Measurements from ENCODE around the gene SHROOM1. TPM values are rescaled to one million over a fixed set of nuclear protein-coding genes. Genes with fewer than 3 reads are reported as not detected.

SHROOM1 gene
- total and polyA plus RNA-seq, 8 donors = 5.3 to 264 (median 23.2) TPM

DNA sequence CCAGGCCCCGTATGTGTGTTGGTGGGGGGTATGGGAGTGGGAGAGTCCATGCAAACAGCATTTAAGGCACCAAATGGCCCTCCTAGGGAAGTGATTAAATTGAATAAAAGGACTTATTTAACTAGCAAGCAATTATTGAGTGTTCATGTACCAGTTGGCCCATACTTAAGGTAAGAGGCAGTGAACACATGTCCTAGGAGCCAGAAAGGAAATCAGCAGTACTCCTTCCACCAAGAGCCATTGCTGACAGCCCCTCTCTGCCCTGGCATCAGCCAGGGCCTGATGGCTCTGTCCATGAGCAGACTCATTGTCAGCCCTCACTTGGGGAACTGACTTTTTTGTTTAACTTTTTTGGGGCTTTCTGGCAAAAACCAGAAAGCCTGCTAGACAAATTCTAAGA is 10.4 kb upstream of the SHROOM1 start:
- no peak for DNase-seq
- Histone ChIP-seq H3K9me3 (no peaks in the 10 kb centered on the region), H3K27ac (peak overlapping the region in 3 of 5 donors; percentile 46 to 92 (median 77)), H3K4me3 (no peak overlapping the region), H3K36me3 (no peaks in the 10 kb centered on the region), H3K4me1 (peaks cover 9 to 38% (median 24%) of the 10 kb centered on the region in 4 donors), H3K27me3 (no peaks in the 10 kb centered on the region)
- no peak for TF ChIP-seq POLR2AphosphoS5 (IDR thresholded peaks at IDR 0.05)
- TF ChIP-seq POLR2A (IDR thresholded peaks at IDR 0.05) = no peak
- no peak for TF ChIP-seq EP300 (IDR thresholded peaks at IDR 0.05)
- TF ChIP-seq, protein P1, sequence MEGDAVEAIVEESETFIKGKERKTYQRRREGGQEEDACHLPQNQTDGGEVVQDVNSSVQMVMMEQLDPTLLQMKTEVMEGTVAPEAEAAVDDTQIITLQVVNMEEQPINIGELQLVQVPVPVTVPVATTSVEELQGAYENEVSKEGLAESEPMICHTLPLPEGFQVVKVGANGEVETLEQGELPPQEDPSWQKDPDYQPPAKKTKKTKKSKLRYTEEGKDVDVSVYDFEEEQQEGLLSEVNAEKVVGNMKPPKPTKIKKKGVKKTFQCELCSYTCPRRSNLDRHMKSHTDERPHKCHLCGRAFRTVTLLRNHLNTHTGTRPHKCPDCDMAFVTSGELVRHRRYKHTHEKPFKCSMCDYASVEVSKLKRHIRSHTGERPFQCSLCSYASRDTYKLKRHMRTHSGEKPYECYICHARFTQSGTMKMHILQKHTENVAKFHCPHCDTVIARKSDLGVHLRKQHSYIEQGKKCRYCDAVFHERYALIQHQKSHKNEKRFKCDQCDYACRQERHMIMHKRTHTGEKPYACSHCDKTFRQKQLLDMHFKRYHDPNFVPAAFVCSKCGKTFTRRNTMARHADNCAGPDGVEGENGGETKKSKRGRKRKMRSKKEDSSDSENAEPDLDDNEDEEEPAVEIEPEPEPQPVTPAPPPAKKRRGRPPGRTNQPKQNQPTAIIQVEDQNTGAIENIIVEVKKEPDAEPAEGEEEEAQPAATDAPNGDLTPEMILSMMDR (IDR thresholded peaks at IDR 0.05) = no peak
- 15 to 79% (median 32%) methylated on average over 1 of the region's 1 CpG for WGBS, 5 donors
- intact Hi-C loops (cut with DNase I; ENCODE audit: low total_unique reads) = no loop called here

DNA sequence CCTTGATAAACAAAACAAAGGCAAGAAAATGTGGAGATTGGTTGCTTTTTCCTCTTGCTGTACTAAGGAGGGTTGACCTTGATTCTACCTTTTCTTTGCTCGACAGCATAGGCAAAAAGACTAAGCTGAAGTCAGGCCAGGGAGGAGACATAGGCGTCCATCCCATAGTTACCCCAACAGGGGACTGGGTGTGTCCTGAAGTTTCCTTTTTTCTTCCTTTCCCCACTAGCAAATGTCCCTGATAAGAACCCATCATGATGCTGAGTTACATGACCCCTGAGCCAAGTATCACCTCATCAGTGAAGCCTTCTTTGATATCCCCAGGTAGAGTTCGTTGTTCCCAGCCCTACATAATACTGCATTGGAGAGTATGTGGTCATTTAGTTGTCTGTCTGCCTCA is 9.9 kb upstream of the SHROOM1 start:
- Histone ChIP-seq H3K36me3 (no peaks in the 10 kb centered on the region), H3K4me3 (no peak overlapping the region), H3K27me3 (no peaks in the 10 kb centered on the region), H3K4me1 (peaks cover 9 to 38% (median 24%) of the 10 kb centered on the region in 4 donors), H3K9me3 (no peaks in the 10 kb centered on the region), H3K27ac (peak overlapping the region in 4 of 5 donors; percentile 46 to 92 (median 74))
- WGBS, 5 donors = 65 to 83% (median 70%) methylated on average over 3 of the region's 3 CpGs
- intact Hi-C loops (cut with DNase I; ENCODE audit: low total_unique reads) = no loop called here
- no peak for DNase-seq
- no peak for TF ChIP-seq POLR2AphosphoS5 (IDR thresholded peaks at IDR 0.05)
- TF ChIP-seq EP300 (IDR thresholded peaks at IDR 0.05) = no peak
- TF ChIP-seq, protein P1 (IDR thresholded peaks at IDR 0.05) = no peak
- no peak for TF ChIP-seq POLR2A (IDR thresholded peaks at IDR 0.05)

- DNase-seq = peak in 1 of 2 donors; percentile 57
Observed at GRCh38 chr5:132839426-132840301, 9.2 kb upstream of the SHROOM1 start.

GRCh38 chr5:132838516-132839282 is 8.3 kb upstream of the SHROOM1 start:
- Histone ChIP-seq H3K4me1 (peaks cover 9 to 38% (median 24%) of the 10 kb centered on the region in 4 donors), H3K9me3 (no peaks in the 10 kb centered on the region), H3K27me3 (no peaks in the 10 kb centered on the region), H3K4me3 (no peak overlapping the region), H3K27ac (peak overlapping the region; percentile 30 to 92 (median 70)), H3K36me3 (no peaks in the 10 kb centered on the region)
- intact Hi-C loops (cut with DNase I; ENCODE audit: low total_unique reads) = no loop called here
- DNase-seq = no peak
- TF ChIP-seq POLR2AphosphoS5 (IDR thresholded peaks at IDR 0.05) = no peak
- TF ChIP-seq, protein P1 (IDR thresholded peaks at IDR 0.05) = no peak
- TF ChIP-seq EP300 (IDR thresholded peaks at IDR 0.05) = no peak
- no peak for TF ChIP-seq POLR2A (IDR thresholded peaks at IDR 0.05)
- 51 to 75% (median 67%) methylated on average over 3 of the region's 3 CpGs for WGBS, 5 donors

More at GRCh38 chr5:132839426-132840301, 9.2 kb upstream of the SHROOM1 start:
- TF ChIP-seq, protein P1 (IDR thresholded peaks at IDR 0.05) = no peak
- TF ChIP-seq EP300 (IDR thresholded peaks at IDR 0.05) (no peak), POLR2AphosphoS5 (IDR thresholded peaks at IDR 0.05) (no peak), POLR2A (IDR thresholded peaks at IDR 0.05) (no peak)
- H3K36me3 ChIP-seq = no peaks in the 10 kb centered on the region
- H3K4me1 ChIP-seq = peaks cover 9 to 38% (median 24%) of the 10 kb centered on the region in 4 donors
- H3K9me3 ChIP-seq = no peaks in the 10 kb centered on the region
- peak overlapping the region; percentile 46 to 92 (median 74) for H3K27ac ChIP-seq
- no peaks in the 10 kb centered on the region for H3K27me3 ChIP-seq
- intact Hi-C loops (cut with DNase I; ENCODE audit: low total_unique reads) = no loop called here
- no peak overlapping the region for H3K4me3 ChIP-seq
- WGBS, 5 donors = 55 to 65% (median 59%) methylated on average over 8 of the region's 8 CpGs

Data from stomach (tissue), 9 donors.